H1 (cell line): ENCODE data around the gene NUP210. TPM values are rescaled to one million over a fixed set of nuclear protein-coding genes. Genes with fewer than 3 reads are reported as not detected.

Experiments used
- CHD2 ChIP-seq: IDR thresholded peaks from 2 replicates; pipeline ENCODE4 v1.6.1; 2012; ENCODE audit warnings: low read length, improper control_type of control experiment
- HDAC2 ChIP-seq, 2 experiments: fragments of 300-600 bp in 1 of 2; sonication (generic) in 1 of 2; IDR thresholded peaks; 2 replicates each; pipeline ENCODE4 v1.6.1; 2011 to 2012; ENCODE audit warnings: low read depth in 2 of 2, low read length in 2 of 2, mild to moderate bottlenecking in 2 of 2, moderate library complexity in 2 of 2, borderline replicate concordance in 1 of 2, inconsistent platforms in 1 of 2
- POLR2AphosphoS5 ChIP-seq: IDR thresholded peaks from 2 replicates; pipeline ENCODE4 v1.6.1; 2011; ENCODE audit warnings: low read depth, low read length
- TAF7 ChIP-seq: optimal IDR thresholded peaks from 2 replicates; pipeline ENCODE3; 2011; ENCODE audit warnings: low read depth, mild to moderate bottlenecking, inconsistent platforms, low read length, moderate library complexity, borderline replicate concordance
- TCF12 ChIP-seq: IDR thresholded peaks from 2 replicates; pipeline ENCODE4 v1.6.1; 2011; ENCODE audit warnings: low read depth, mild to moderate bottlenecking, low read length
- USF2 ChIP-seq: IDR thresholded peaks from 2 replicates; pipeline ENCODE4 v1.6.1; 2011; ENCODE audit warnings: low read length, improper control_type of control experiment
- polyA plus RNA-seq, 7 experiments: library from polyadenylated mRNA; depleted of rRNA in 3 of 7; stranded (reverse) in 5 of 7; unstranded in 2 of 7; fragments of >200 nt in 5 of 7; fragments of 200-250 nt in 2 of 7; gene quantifications; 1 replicate in 5 of 7; 2 replicates in 1 of 7; 4 replicates in 1 of 7; pipeline versions ENCODE4 v1.2.1 to v1.2.3, GENCODE V29; 2011 to 2013; ENCODE audit warnings: missing spikeins in 2 of 7, mixed read lengths in 2 of 7
- total RNA-seq: library from RNA; stranded (reverse); fragmentation: NEBNext Ultra II Directional; extraction: Animal tissue kit (Norgen Biotek cat#: 25700); gene quantifications from 2 replicates; pipeline ENCODE4 v1.2.1, GENCODE V29; 2021

The NUP210 gene
- total and polyA plus RNA-seq, 2 of the 8 experiments (the other 6 are each of a cell fraction or from before 2014, with no cell fraction given), result 51.0 to 53.7 TPM

DNA sequence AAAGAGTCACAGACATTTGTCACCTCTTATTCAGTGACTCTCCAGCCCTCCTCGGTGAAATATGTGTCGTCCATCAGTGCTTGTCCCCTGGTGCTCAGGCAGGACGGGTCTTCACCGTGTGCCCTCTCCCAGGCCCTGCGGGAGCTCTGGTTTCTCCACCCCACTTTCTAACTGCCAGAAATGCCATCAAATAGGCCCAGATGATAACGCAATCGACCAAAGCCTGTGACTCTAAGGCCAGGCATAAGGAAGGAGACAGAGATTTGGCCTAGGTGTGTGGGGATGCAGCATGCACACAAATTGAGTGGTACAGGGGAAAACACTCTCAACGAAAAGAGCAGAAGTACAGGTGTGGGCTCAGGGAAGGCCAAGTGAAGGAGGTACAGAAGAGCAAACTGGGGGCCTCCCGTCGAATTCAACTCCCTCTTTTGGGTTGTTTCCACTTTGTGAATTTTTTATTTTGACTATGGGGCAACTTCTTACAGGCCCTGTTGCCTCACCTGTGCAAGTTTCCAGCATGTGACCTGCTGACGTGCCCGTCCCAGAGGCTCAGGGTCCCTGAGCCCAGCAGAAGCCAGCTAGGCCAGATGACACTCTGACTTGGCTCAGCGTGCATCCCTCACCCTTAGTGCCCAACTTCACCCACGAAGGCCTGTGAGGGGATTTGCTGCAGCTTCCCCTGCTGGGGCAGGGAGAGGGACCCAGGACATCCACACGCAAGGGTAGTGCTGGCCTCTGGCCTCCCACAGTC, 4.7 kb downstream of the NUP210 start (continued):
- TF ChIP-seq TAF7 (no peak), CHD2 (no peak), TCF12 (no peak), POLR2AphosphoS5 (no peak), USF2 (no peak), HDAC2 (IDR thresholded peaks at IDR 0.05; ENCODE audit: borderline replicate concordance in 1 of 2, low read depth in 2 of 2, low read length in 2 of 2) (no peak)
